GM19324 (cell line): ENCODE results near the gene ALOX12.

Experiments
- ATAC-seq: cut with Tn5 transposase; IDR thresholded peaks from one replicate; pipeline ENCODE4 v1.9.1; 2021; ENCODE audit warnings: mild to moderate bottlenecking, moderate library complexity; ENCODE audit not compliant: unreplicated experiment, low FRiP score

ALOX12 gene

GRCh38 chr17:7020894-7021664 lies 25.2 kb downstream of the ALOX12 start:
- ATAC-seq = no peak

- peak; percentile 56 for ATAC-seq
Measured at GRCh38 chr17:7021993-7022778, 26.3 kb downstream of the ALOX12 start.

- ATAC-seq = no peak
Measured at GRCh38 chr17:7022781-7023571, 27.1 kb downstream of the ALOX12 start, which contains the start of gene BCL6B. Gene BCL6B, plus strand, starts transcription at chr17:7023050. Its CDS starts 622 bp downstream, at chr17:7023672.

DNA sequence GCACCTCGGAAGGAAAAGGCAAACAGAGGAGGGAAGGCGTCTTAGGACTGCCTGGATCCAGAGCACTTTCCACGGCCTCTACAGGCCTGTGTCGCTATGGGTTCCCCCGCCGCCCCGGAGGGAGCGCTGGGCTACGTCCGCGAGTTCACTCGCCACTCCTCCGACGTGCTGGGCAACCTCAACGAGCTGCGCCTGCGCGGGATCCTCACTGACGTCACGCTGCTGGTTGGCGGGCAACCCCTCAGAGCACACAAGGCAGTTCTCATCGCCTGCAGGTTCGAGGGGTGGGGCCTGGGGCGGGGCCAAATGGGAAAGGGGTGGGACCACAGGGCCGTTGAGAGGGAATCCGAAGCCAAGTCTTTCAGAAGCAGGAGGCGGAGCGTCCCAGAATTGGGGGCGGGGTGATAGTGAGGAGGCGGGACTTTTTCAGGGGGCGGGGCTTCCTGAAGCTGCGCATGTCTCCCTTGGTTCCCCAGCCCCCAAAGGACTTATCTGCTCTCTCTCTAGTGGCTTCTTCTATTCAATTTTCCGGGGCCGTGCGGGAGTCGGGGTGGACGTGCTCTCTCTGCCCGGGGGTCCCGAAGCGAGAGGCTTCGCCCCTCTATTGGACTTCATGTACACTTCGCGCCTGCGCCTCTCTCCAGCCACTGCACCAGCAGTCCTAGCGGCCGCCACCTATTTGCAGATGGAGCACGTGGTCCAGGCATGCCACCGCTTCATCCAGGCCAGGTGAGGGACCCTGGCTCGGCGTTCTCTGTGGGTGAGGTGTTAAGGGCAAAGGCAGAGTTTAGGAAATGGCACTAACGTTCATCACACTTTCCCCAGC lies 27.9 kb downstream of the ALOX12 start:
- ATAC-seq = peak; percentile 43

DNA sequence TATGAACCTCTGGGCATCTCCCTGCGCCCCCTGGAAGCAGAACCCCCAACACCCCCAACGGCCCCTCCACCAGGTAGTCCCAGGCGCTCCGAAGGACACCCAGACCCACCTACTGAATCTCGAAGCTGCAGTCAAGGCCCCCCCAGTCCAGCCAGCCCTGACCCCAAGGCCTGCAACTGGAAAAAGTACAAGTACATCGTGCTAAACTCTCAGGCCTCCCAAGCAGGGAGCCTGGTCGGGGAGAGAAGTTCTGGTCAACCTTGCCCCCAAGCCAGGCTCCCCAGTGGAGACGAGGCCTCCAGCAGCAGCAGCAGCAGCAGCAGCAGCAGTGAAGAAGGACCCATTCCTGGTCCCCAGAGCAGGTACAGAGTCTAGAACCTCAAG lies 28.5 kb downstream of the ALOX12 start:
- no peak for ATAC-seq

DNA sequence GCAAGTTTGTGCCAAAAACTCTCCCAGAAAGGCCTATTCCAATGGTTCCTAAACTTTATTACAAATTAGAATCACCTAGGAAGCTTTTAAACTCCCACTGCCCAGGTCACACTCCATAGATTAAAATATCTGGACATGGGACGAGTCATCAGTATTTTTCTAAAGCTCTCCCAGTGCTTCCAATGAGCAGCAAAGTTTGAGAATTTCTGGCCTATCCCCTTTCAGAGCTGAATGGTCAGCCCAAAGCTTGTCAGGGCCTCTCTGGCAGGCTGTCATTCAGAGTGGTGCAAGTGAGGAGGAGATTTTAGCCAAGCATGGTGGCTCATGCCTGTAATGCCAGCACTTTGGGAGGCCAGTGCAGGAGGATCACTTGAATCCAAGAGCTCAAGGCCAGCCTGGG lies 29.4 kb downstream of the ALOX12 start:
- no peak for ATAC-seq

- no peak for ATAC-seq
Measured at GRCh38 chr17:7026471-7027115, 30.7 kb downstream of the ALOX12 start.

DNA sequence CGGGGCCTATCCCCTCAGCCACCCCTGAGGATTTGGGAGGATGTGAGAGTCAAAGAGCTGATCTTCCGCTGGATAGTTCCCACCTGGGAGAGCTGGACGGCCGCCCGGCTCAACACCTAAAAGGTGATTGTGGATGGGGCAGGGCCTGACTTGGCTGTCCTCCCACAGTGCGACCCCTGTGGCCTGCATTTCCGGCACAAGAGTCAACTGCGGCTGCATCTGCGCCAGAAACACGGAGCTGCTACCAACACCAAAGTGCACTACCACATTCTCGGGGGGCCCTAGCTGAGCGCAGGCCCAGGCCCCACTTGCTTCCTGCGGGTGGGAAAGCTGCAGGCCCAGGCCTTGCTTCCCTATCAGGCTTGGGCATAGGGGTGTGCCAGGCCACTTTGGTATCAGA lies 31.5 kb downstream of the ALOX12 start:
- no peak for ATAC-seq

DNA sequence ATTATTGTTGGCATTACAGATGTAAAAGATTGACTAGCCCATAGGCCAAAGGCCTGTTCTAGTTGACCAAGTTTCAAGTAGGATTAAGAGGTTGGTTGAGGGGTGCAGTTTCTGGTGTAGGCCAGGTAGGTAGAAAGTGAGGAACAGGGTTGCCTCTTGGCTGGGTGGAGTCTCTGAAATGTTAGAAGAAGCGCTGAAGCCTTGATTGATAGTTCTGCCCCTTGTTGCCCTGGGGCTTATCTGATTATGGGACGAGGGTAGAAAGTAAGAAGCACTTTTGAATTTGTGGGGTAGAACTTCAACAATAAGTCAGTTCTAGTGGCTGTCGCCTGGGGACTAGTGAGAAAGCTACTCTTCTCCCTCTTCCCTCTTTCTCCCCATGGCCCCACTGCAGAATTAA lies 33.2 kb downstream of the ALOX12 start:
- no peak for ATAC-seq

DNA sequence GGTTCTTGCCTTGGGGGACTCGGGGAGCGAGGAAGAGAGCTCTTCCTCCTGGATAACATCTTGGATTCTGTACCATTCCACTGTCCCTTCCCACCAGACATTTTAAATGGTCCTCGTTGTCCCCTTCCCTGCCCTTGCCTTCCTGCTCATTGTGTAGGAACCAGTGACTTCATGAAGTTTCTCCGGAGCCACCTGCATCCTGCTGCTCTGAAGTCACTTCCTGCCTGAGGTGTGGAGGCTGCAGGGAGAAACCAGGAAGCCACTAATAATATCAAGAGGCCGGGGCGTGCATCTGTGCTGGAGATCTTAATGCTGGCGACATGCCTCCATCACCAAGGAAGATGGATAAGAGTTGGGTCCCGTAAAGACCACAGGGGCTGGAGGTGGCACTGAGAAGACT lies 33.8 kb downstream of the ALOX12 start:
- no peak for ATAC-seq

DNA sequence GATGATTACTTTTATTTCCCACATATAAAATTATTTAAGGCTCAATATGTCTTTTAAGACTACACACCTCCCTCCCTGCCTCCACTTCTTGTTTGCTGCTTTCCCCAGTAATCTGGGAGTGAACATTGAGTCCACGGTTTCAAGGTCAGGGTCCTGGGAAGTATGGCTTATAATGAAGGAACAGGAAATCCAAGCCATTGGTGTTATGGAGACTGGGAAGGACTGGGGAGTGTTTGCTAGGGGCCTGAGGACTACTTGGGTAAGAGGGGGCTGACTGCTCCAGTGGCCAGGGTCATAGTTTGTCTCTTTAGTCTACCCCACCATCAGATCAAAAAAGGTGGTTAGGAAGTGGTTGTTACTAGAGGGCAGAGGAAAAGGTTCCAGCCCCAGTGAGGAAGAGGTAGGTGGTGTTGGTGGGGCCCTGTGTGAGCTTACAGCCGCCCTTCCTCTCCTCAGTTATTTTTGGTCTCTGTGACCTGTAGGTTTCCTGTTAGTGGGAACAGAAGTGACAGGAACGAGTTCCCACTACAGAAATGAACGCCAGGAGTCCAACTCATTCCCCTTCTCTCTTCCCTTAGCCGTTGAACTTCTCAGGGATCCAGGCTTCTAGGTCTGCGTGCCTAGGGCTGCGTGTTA lies 39.2 kb downstream of the ALOX12 start:
- peak; percentile 9 for ATAC-seq

GRCh38 chr17:7035591-7036368 lies 39.9 kb downstream of the ALOX12 start, which contains the start of gene SLC16A13:
Gene SLC16A13, plus strand, starts transcription at chr17:7036015. Its CDS starts 368 bp downstream, at chr17:7036383.
- ATAC-seq = peak; percentile 93

GRCh38 chr17:7038025-7038862 lies 42.4 kb downstream of the ALOX12 start:
- ATAC-seq = no peak

GRCh38 chr17:7039832-7040231 lies 44.0 kb downstream of the ALOX12 start:
- no peak for ATAC-seq

DNA sequence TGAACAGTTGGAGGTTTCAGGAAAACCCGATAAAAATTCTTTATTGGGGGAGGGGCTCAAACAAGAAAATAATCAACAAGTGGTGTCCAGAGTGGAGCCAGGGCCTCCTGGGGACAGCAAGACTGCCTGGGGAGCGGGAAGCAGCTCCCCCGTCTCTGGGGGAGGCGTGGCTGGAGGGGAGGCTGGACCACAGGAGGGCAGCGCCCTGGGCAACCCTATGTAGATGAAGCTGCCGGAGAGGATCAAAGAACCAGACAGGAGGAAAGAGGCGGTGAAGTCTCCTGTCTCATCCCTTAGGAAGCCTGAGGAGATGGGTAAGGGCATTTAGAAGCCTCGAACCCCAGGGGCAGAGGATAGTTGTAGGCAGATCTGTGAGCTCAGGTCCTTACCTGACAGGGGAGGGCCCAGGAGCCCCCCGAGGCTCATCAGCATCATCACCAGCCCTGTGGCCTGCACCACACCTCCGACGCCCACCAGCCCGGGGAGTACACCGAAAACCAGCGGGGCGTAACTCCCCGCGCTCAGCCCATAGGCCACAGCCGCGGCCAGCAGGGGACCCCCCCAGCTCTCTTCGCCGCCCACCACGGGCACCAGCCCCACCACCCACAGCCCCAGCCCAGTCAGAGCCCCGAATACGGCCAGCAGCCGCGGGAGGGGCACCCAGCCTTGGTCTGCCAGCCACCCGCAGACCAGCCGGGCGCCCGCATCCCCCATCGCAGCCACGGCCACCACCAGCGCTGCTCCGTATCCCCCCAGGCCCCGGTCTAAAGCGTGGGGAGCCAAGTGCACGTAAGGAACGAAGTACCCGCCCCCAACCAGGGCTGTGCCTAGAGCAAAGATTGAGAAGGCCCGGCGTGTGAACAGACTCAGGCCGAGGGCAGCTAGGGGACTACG lies 46.0 kb downstream of the ALOX12 start:
- ATAC-seq = no peak

DNA sequence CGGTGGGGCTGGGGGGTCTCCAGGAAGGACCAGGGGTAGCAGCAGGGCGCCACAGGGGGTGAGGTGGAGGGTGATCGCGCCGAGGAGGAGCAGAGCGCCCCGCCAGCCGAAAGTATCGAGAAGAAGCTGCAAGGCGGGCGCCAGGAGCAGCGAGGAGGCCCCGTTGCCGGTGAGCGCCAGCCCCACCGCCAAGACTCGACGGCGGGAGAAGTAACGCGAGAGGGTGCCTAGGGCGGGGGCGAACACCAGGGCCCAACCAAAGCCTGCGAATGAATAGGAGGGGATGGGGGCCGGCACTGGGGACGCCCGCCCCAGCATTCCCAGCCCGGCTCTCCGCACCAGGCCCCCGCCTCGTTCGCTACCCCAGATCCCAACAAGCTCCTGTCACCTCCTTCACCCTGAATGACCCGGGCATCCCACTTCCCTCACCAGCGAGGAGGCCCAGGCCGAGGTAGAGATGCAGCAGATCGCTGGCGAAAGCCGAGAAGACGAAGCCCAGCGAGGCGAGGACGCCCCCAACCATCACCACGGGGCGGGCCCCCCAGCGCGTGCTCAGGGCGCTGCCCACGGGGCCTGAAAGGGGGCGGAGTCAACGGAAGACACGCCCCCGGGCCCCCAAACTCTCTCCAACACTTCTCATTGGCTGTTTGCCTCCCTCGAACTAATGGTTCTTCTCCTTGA lies 46.8 kb downstream of the ALOX12 start:
- ATAC-seq = no peak
